HepG2 (cell line): ENCODE results near the gene ZNF512B. TPM values are rescaled to one million over a fixed set of nuclear protein-coding genes. Genes with fewer than 3 reads are reported as not detected.

ENCODE experiments used
- ATAC-seq: fragments of 200-7000 bp; cut with Tn5 transposase; 3 replicates; pipeline ENCODE4 v1.9.1; 2020; ENCODE audit warnings: mild to moderate bottlenecking, moderate library complexity
- BruUV-seq: library from RNA; stranded (reverse); fragments of 400-500 nt; replicated peaks from 2 replicates; lab custom pipeline; 2021; lab: Mats Ljungman, UMichigan
- CTCF ChIA-PET: fragments of 300-600 bp; formaldehyde crosslinking; extraction: SDS; loops from one replicate; lab custom pipeline; 2021; ENCODE audit warnings: low total read pairs, inconsistent platforms, low intra/inter-chr PET ratio; lab: Yijun Ruan, JAX
- POLR2A ChIA-PET: fragments of 350-600 bp; sonication (Branson Sonifier 250); formaldehyde crosslinking; loops from one replicate; lab custom pipeline; 2020; ENCODE audit warnings: antibody characterized with exemption, inconsistent platforms; lab: Yijun Ruan, JAX
- DNase-seq: peaks from one replicate; pipeline ENCODE4 v3.0.0-alpha.2; 2015; ENCODE audit warnings: low spot score
- FAIRE-seq: peaks from 3 replicates; lab custom pipeline; 2011; peaks lifted over from hg19 to GRCh38; lab: Jason Lieb, UNC
- H2AFZ ChIP-seq: one replicate; pipeline ENCODE4 v1.6.1; 2011; ENCODE audit warnings: low read length, inconsistent platforms
- H3K27ac ChIP-seq: fragments of 300-600 bp; 3 replicates; pipeline ENCODE4 v1.8.0; 2011; ENCODE audit warnings: mixed run types, mild to moderate bottlenecking, mixed read lengths, low read length, inconsistent platforms; ENCODE audit not compliant: insufficient read depth; ENCODE audit errors: extremely low read length
- H3K27me3 ChIP-seq, 2 experiments: fragments of 200-600 bp in 1 of 2; 2 replicates in 1 of 2; 3 replicates in 1 of 2; pipeline versions ENCODE4 v1.6.0 to v1.8.0; 2011; ENCODE audit warnings: low read length in 2 of 2, mild to moderate bottlenecking in 2 of 2, moderate library complexity in 2 of 2, inconsistent platforms in 1 of 2; ENCODE audit not compliant: insufficient read depth in 2 of 2, control insufficient read depth in 1 of 2
- H3K36me3 ChIP-seq, 2 experiments: fragments of 200-600 bp in 1 of 2; replicated peaks in 1 of 2; 2 replicates in 1 of 2; 3 replicates in 1 of 2; pipeline versions ENCODE4 v1.5.1 to v1.8.0; 2011; ENCODE audit warnings: low read length in 2 of 2, inconsistent platforms in 1 of 2; ENCODE audit not compliant: insufficient read depth in 2 of 2, control insufficient read depth in 1 of 2
- H3K4me1 ChIP-seq: 2 replicates; pipeline ENCODE4 v1.5.1; 2012; ENCODE audit warnings: low read length, inconsistent platforms; ENCODE audit not compliant: insufficient read depth
- H3K4me2 ChIP-seq: 2 replicates; pipeline ENCODE4 v1.6.0; 2011; ENCODE audit warnings: low read depth, low read length, inconsistent platforms
- H3K4me3 ChIP-seq, 3 experiments: fragments of 200-600 bp in 1 of 3; sonication (generic), shearing (Covaris generic) in 1 of 3; replicated peaks in 1 of 3; 2 replicates each; pipeline ENCODE4 v1.5.1; 2011 to 2016; ENCODE audit warnings: low read length in 3 of 3, inconsistent platforms in 2 of 3, low read depth in 2 of 3, mild to moderate bottlenecking in 2 of 3, control low read depth in 1 of 3, mixed read lengths in 1 of 3; ENCODE audit not compliant: insufficient read depth in 1 of 3
- H3K79me2 ChIP-seq: one replicate; pipeline ENCODE4 v1.6.1; 2011; ENCODE audit warnings: low read length, inconsistent platforms; ENCODE audit not compliant: insufficient read depth
- H3K9ac ChIP-seq: 2 replicates; pipeline ENCODE4 v1.6.0; 2011; ENCODE audit warnings: mild to moderate bottlenecking, low read depth, low read length, inconsistent platforms; ENCODE audit not compliant: insufficient read depth
- H3K9me3 ChIP-seq: 2 replicates; pipeline ENCODE4 v1.5.1; 2012; ENCODE audit warnings: mild to moderate bottlenecking, low read length
- H4K20me1 ChIP-seq: 2 replicates; pipeline ENCODE4 v1.6.0; 2011; ENCODE audit warnings: inconsistent platforms, mild to moderate bottlenecking, low read length, moderate library complexity; ENCODE audit not compliant: insufficient read depth
- GZF1 ChIP-seq: sonication (generic); formaldehyde crosslinking; IDR thresholded peaks from 2 replicates; pipeline ENCODE4 v1.5.1; 2020; ENCODE audit warnings: mild to moderate bottlenecking, missing genetic modification reagents
- HNF4A ChIP-seq: sonication (generic); formaldehyde crosslinking; IDR thresholded peaks from 2 replicates; pipeline ENCODE4 v1.4.0; 2020; ENCODE audit warnings: missing genetic modification reagents
- JUND ChIP-seq: sonication (generic); formaldehyde crosslinking; IDR thresholded peaks from 2 replicates; pipeline ENCODE4 v1.8.0; 2022; ENCODE audit warnings: mild to moderate bottlenecking, missing genetic modification reagents
- KLF11 ChIP-seq: IDR thresholded peaks from 2 replicates; pipeline ENCODE4 v1.6.1; 2016; ENCODE audit warnings: missing compliant biosample characterization
- KLF15 ChIP-seq: sonication (generic); formaldehyde crosslinking; IDR thresholded peaks from 2 replicates; pipeline ENCODE4 v1.8.1; 2023; ENCODE audit warnings: borderline replicate concordance, mild to moderate bottlenecking, inconsistent platforms, missing genetic modification reagents, mixed read lengths
- MYC ChIP-seq: sonication (generic); formaldehyde crosslinking; IDR thresholded peaks from 2 replicates; pipeline ENCODE4 v1.9.0; 2021; ENCODE audit warnings: missing genetic modification reagents, borderline replicate concordance
- NR3C1 ChIP-seq: sonication (generic); formaldehyde crosslinking; IDR thresholded peaks from 2 replicates; pipeline ENCODE4 v1.4.0; 2020; ENCODE audit warnings: missing genetic modification reagents
- ONECUT2 ChIP-seq: sonication (generic); formaldehyde crosslinking; IDR thresholded peaks from 2 replicates; pipeline ENCODE4 v1.4.0; 2020; ENCODE audit warnings: missing genetic modification reagents
- RARA ChIP-seq: IDR thresholded peaks from 2 replicates; pipeline ENCODE4 v1.6.1; 2016; ENCODE audit warnings: missing genetic modification reagents, missing compliant biosample characterization
- RBM22 ChIP-seq: fragments of 200-400 bp; formaldehyde crosslinking; optimal IDR thresholded peaks from 2 replicates; pipeline ENCODE3; 2017; ENCODE audit warnings: mild to moderate bottlenecking, low read length, moderate library complexity
- SP2 ChIP-seq: sonication (generic); formaldehyde crosslinking; IDR thresholded peaks from 2 replicates; pipeline ENCODE4 v1.5.1; 2020; ENCODE audit warnings: mild to moderate bottlenecking, missing genetic modification reagents
- THYN1 ChIP-seq: sonication (generic); formaldehyde crosslinking; IDR thresholded peaks from 2 replicates; pipeline ENCODE4 v1.8.1; 2023; ENCODE audit warnings: low read depth, mild to moderate bottlenecking, moderate library complexity, missing genetic modification reagents, borderline replicate concordance
- XBP1 ChIP-seq: sonication (generic); formaldehyde crosslinking; IDR thresholded peaks from 2 replicates; pipeline ENCODE4 v1.5.0; 2020; ENCODE audit warnings: missing genetic modification reagents
- ZNF101 ChIP-seq: sonication (generic); formaldehyde crosslinking; IDR thresholded peaks from 2 replicates; pipeline ENCODE4 v1.4.0; 2020; ENCODE audit warnings: mild to moderate bottlenecking, low read depth, missing genetic modification reagents, borderline replicate concordance
- ZNF501 ChIP-seq: sonication (generic); formaldehyde crosslinking; IDR thresholded peaks from 2 replicates; pipeline ENCODE4 v1.5.1; 2020; ENCODE audit warnings: mild to moderate bottlenecking, moderate library complexity, missing genetic modification reagents
- WGBS: methylation state at CpG from one replicate; pipeline ENCODE4 v1.1.6; 2017; ENCODE audit warnings: low lambda C conversion rate; 5-methylcytosine and 5-hydroxymethylcytosine counted together
- in situ Hi-C: cut with HindIII; loops from 2 replicates; pipeline ENCODE4 v1.10.0; 2017; ENCODE audit warnings: low pct_unique_long_range_greater_than_20kb; ENCODE audit not compliant: extremely low pct_ligation_motif_present
- intact Hi-C: fragments of 100-400 bp; cut with micrococcal nuclease; formaldehyde crosslinking; loops from one replicate; pipeline ENCODE4 v1.10.0; 2022; ENCODE audit not compliant: unreplicated experiment
- polyA plus RNA-seq, 8 experiments: library from polyadenylated mRNA; depleted of rRNA in 3 of 8; stranded (reverse) in 7 of 8; unstranded in 1 of 8; fragments of >200 nt; fragmentation: Illumina TruSeq in 4 of 8; extraction: Trizol in 4 of 8; gene quantifications; 2 replicates each; pipeline versions ENCODE4 v1.2.1 to v1.2.3, GENCODE V29; 2011 to 2016; ENCODE audit warnings: low read depth in 4 of 8, missing spikeins in 1 of 8, mixed read lengths in 1 of 8; ENCODE audit not compliant: insufficient read depth in 1 of 8
- total RNA-seq, 5 experiments: library from RNA; depleted of rRNA; stranded (reverse); fragments of >200 nt; fragmentation: Illumina TruSeq; extraction: Trizol; gene quantifications; 2 replicates each; pipeline ENCODE4 v1.2.3, GENCODE V29; 2016; ENCODE audit warnings: low read depth in 1 of 5
- TF ChIP-seq, protein P1 (sequence below), 2 experiments: fragments of 450-650 bp in 1 of 2; sonication (generic) in 1 of 2; formaldehyde crosslinking; IDR thresholded peaks; 2 replicates each; pipeline versions ENCODE4 v1.5.0 to v1.8.0; 2020 to 2022; ENCODE audit warnings: mild to moderate bottlenecking in 1 of 2, missing genetic modification reagents in 1 of 2
- TF ChIP-seq, protein P2 (sequence below): sonication (generic); formaldehyde crosslinking; IDR thresholded peaks from 2 replicates; pipeline ENCODE4 v1.4.0; 2020; ENCODE audit warnings: mild to moderate bottlenecking, missing genetic modification reagents
- TF ChIP-seq, protein P3 (sequence below): sonication (generic); formaldehyde crosslinking; IDR thresholded peaks from 2 replicates; pipeline ENCODE4 v1.5.0; 2020; ENCODE audit warnings: mild to moderate bottlenecking, missing genetic modification reagents

The ZNF512B gene
- total and polyA plus RNA-seq, 2 of the 13 experiments (the other 11 are each of a cell fraction or from before 2014, with no cell fraction given), result 11.5 to 30.6 TPM

DNA sequence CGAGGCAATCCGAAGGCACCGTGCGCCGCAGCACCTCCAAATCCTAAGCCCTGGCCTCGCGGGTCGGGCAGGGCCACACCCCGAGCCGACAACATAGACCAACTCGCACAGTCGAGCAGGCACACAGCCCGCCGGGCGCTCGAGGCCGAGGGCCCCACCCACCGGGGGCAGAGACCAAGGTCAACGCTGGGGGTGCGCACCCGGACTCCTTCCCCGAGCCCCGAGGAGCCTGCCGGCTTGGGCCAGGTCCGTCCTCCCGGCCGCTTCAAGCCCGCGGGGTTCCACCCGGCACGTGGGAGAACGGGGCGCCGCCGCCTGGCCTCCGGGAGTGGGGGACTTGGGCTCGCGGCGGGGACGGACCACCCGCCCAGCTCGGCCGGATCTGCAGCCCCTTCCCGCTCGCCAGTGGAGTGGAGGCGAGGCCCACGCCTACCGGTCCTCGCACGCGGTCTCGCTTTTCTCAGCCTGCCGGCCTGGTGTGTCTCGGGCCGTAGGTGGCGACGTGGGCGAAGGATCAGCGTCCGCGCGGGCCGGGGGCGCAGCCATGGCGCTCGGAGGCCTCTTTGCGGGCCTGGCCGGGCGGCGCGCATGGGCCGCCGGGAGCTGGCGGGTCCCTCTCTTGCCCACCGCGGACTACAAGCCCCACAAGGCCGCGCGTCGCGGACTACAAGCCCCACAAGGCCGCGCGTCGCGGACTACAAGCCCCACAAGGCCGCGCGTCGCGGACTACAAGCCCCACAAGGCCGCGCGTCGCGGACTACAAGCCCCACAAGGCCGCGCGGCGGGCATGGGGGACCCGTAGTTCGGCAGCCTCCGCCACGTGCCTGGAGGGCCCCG is 13.7 kb downstream of the ZNF512B start, which contains the start of gene UCKL1:
Gene UCKL1 (minus strand): TSS at position 590 of the 837 bp plus-strand sequence. CDS start 44 bp downstream, at position 546.
- Histone ChIP-seq H3K4me2 (peak within 1 kb of the TSS; percentile 97), H3K4me1 (peaks cover 66% of the 10 kb centered on the region), H3K4me3 (peak within 1 kb of the TSS; percentile 92 to 100 (median 99)), H3K27me3 (no peaks in the 10 kb centered on the region), H4K20me1 (peaks cover 37% of the 10 kb centered on the region), H3K9me3 (no peaks in the 10 kb centered on the region), H3K36me3 (peaks cover 11 to 21% of the 10 kb centered on the region in 2 experiments; a peak in 4 of 5 replicates), H2AFZ (no peak within 1 kb of the TSS), H3K27ac (peak within 1 kb of the TSS; percentile 99), H3K79me2 (peaks cover 44% of the 10 kb centered on the region), H3K9ac (peak within 1 kb of the TSS; percentile 100)
- FAIRE-seq (peak; percentile 4), ATAC-seq (peak; percentile 80), DNase-seq (peak; percentile 91)
- in situ Hi-C loops (no loop called here), intact Hi-C loops (no loop called here)
- ChIA-PET CTCF (interaction anchor here (1.0 to 1.5 kb wide), 2 partner anchors 18 to 102 kb away, joined by 3 to 4 read pairs; no protein-coding TSS in a partner anchor), POLR2A (interaction anchor here (0.7 to 4.0 kb wide), 37 partner anchors 12 to 329 kb away, joined by 3 to 78 read pairs (median 6); partner anchors contain the start of genes ARFRP1, C20orf204, DNAJC5 and GMEB2)
- TSS peak; percentile 100 for BruUV-seq
- WGBS, result 1% methylated on average over 42 of the region's 105 CpGs
- TF ChIP-seq GZF1 (CRISPR knock-in tag), result peak; percentile 88
- peak; percentile 67; the same call in 1 of the 2 replicates for TF ChIP-seq NR3C1 (CRISPR knock-in tag)
- peak; percentile 99 for TF ChIP-seq HNF4A (CRISPR knock-in tag)
- TF ChIP-seq RARA, result peak; percentile 72
- TF ChIP-seq RBM22, result peak; percentile 100
- peak; percentile 84 for TF ChIP-seq KLF15 (CRISPR knock-in tag)
- TF ChIP-seq THYN1, result peak; percentile 98; the same call in 1 of the 2 replicates
- TF ChIP-seq ZNF101 (CRISPR knock-in tag), result peak; percentile 98
- TF ChIP-seq SP2 (CRISPR knock-in tag), result peak; percentile 69
- TF ChIP-seq, protein P1, sequence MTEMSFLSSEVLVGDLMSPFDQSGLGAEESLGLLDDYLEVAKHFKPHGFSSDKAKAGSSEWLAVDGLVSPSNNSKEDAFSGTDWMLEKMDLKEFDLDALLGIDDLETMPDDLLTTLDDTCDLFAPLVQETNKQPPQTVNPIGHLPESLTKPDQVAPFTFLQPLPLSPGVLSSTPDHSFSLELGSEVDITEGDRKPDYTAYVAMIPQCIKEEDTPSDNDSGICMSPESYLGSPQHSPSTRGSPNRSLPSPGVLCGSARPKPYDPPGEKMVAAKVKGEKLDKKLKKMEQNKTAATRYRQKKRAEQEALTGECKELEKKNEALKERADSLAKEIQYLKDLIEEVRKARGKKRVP (CRISPR knock-in tag; IDR thresholded peaks at IDR 0.05), result peak; percentile 33 to 52; a peak in 2 of 4 replicates
- TF ChIP-seq MYC (CRISPR knock-in tag), result peak; percentile 97
- peak; percentile 100 for TF ChIP-seq ZNF501 (CRISPR knock-in tag)
- TF ChIP-seq, protein P2, sequence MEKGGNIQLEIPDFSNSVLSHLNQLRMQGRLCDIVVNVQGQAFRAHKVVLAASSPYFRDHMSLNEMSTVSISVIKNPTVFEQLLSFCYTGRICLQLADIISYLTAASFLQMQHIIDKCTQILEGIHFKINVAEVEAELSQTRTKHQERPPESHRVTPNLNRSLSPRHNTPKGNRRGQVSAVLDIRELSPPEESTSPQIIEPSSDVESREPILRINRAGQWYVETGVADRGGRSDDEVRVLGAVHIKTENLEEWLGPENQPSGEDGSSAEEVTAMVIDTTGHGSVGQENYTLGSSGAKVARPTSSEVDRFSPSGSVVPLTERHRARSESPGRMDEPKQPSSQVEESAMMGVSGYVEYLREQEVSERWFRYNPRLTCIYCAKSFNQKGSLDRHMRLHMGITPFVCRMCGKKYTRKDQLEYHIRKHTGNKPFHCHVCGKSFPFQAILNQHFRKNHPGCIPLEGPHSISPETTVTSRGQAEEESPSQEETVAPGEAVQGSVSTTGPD (CRISPR knock-in tag), result no peak; the same call in 1 of the 2 replicates
- TF ChIP-seq, protein P3, sequence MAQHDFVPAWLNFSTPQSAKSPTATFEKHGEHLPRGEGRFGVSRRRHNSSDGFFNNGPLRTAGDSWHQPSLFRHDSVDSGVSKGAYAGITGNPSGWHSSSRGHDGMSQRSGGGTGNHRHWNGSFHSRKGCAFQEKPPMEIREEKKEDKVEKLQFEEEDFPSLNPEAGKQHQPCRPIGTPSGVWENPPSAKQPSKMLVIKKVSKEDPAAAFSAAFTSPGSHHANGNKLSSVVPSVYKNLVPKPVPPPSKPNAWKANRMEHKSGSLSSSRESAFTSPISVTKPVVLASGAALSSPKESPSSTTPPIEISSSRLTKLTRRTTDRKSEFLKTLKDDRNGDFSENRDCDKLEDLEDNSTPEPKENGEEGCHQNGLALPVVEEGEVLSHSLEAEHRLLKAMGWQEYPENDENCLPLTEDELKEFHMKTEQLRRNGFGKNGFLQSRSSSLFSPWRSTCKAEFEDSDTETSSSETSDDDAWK, result no peak
- peak; percentile 86; the same call in 1 of the 2 replicates for TF ChIP-seq KLF11 (CRISPR knock-in tag)
- TF ChIP-seq JUND (CRISPR knock-in tag), result peak; percentile 88
- peak; percentile 85; the same call in 1 of the 2 replicates for TF ChIP-seq XBP1 (CRISPR knock-in tag)
- TF ChIP-seq ONECUT2, result no peak; the same call in 1 of the 2 replicates
